ENCODE measurements around the gene NAPB. TPM values are rescaled to one million over a fixed set of nuclear protein-coding genes. Genes with fewer than 3 reads are reported as not detected.

NAPB gene
- total RNA-seq, 1 donor from 2014 or later, result 13.1 TPM

DNA sequence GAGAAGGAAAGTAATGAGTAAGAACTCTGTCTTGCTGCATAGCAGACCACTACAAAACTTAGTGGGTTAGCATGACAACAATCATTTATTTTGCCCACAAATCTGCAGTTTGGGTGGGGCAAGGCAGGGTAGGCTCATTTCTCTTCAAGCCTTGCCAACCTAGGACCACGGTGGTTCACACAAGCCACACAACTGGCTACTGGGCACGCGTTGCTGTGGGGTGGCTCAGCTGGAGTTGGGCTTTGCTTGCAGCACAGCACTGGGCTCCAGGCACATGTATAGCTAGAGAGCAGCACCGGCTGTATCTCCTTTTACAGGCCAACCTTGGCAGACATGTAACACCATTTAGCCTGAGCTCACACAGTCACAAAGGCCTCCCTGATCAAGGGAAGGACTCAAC, 75.3 kb downstream of the NAPB start:
- Mint-ChIP-seq H3K27ac (ENCODE audit: unreplicated experiment) (no peak overlapping the region), H3K9me3 (ENCODE audit: unreplicated experiment) (peaks cover 2% of the 10 kb centered on the region)
- FAIRE-seq, result no peak

DNA sequence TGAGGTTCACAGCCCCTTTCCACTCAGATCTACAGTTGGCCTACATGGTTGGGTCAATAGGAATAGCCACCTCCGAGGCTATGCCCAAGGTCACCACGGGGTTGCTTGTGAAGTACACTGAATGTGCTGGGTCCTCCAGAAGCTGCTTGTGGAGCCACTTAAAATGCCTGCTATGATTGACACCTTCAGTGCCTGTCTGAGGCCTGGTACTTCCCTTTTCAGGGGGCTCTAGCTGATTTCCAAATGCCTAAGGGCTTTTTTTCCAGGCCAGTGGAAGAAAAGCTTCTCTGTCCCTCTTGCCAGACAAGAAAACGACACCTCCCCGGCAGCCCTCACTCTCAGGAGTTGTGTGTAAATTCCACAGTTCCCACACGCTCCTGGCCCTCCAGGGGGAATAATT, 77.0 kb downstream of the NAPB start:
- no peaks in the 10 kb centered on the region for H3K9me3 ChIP-seq (ENCODE audit: insufficient read depth, low read depth, low read length)
- TF ChIP-seq EZH2 (IDR thresholded peaks at IDR 0.05; ENCODE audit: insufficient read depth, low read length), result no peak
- TF ChIP-seq, protein P1, sequence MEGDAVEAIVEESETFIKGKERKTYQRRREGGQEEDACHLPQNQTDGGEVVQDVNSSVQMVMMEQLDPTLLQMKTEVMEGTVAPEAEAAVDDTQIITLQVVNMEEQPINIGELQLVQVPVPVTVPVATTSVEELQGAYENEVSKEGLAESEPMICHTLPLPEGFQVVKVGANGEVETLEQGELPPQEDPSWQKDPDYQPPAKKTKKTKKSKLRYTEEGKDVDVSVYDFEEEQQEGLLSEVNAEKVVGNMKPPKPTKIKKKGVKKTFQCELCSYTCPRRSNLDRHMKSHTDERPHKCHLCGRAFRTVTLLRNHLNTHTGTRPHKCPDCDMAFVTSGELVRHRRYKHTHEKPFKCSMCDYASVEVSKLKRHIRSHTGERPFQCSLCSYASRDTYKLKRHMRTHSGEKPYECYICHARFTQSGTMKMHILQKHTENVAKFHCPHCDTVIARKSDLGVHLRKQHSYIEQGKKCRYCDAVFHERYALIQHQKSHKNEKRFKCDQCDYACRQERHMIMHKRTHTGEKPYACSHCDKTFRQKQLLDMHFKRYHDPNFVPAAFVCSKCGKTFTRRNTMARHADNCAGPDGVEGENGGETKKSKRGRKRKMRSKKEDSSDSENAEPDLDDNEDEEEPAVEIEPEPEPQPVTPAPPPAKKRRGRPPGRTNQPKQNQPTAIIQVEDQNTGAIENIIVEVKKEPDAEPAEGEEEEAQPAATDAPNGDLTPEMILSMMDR (IDR thresholded peaks at IDR 0.05; ENCODE audit: insufficient read depth, low read depth, low read length), result no peak
- H3K4me3 ChIP-seq (ENCODE audit: insufficient read depth, low read depth, low read length), result no peak overlapping the region
- H3K79me2 ChIP-seq (ENCODE audit: insufficient read depth, low read length), result no peaks in the 10 kb centered on the region
- no peaks in the 10 kb centered on the region for H3K27me3 ChIP-seq (ENCODE audit: insufficient read depth, low read length)
- H3K36me3 ChIP-seq (ENCODE audit: insufficient read depth, low read length), result no peaks in the 10 kb centered on the region
- Mint-ChIP-seq H3K27me3 (ENCODE audit: low read depth, unreplicated experiment) (no peaks in the 10 kb centered on the region), H3K4me3 (ENCODE audit: unreplicated experiment) (no peak overlapping the region), H3K27ac (ENCODE audit: unreplicated experiment) (no peak overlapping the region), H3K36me3 (ENCODE audit: low read depth, unreplicated experiment) (no peaks in the 10 kb centered on the region), H3K9me3 (ENCODE audit: unreplicated experiment) (peaks cover 2% of the 10 kb centered on the region), H3K4me1 (ENCODE audit: low read depth, unreplicated experiment) (peaks cover 14% of the 10 kb centered on the region)
- FAIRE-seq, result no peak
- no peak overlapping the region for H3K27ac ChIP-seq (ENCODE audit: low read depth, low read length)
- H4K20me1 ChIP-seq (ENCODE audit: insufficient read depth, low read length), result no peaks in the 10 kb centered on the region
- no peak overlapping the region for H3K4me2 ChIP-seq (ENCODE audit: low read length)
- peaks cover 2% of the 10 kb centered on the region for H3K4me1 ChIP-seq (ENCODE audit: insufficient read depth, low read length)
- no peak for DNase-seq (ENCODE audit: low read depth)
- no peak overlapping the region for H2AFZ ChIP-seq (ENCODE audit: low read depth, low read length)
- no peak overlapping the region for H3K9ac ChIP-seq (ENCODE audit: low read length)

More for the DNA sequence above, 75.3 kb downstream of the NAPB start:
- no peak for TF ChIP-seq EZH2 (IDR thresholded peaks at IDR 0.05; ENCODE audit: insufficient read depth, low read length)
- TF ChIP-seq, protein P1 (IDR thresholded peaks at IDR 0.05; ENCODE audit: insufficient read depth, low read depth, low read length), result no peak
- peaks cover 17% of the 10 kb centered on the region for H3K4me1 Mint-ChIP-seq (ENCODE audit: low read depth, unreplicated experiment)
- H3K36me3 ChIP-seq (ENCODE audit: insufficient read depth, low read length), result no peaks in the 10 kb centered on the region
- DNase-seq (ENCODE audit: low read depth), result no peak
- H3K4me1 ChIP-seq (ENCODE audit: insufficient read depth, low read length), result peaks cover 5% of the 10 kb centered on the region
- no peaks in the 10 kb centered on the region for H3K36me3 Mint-ChIP-seq (ENCODE audit: low read depth, unreplicated experiment)
- no peak overlapping the region for H3K4me3 ChIP-seq (ENCODE audit: insufficient read depth, low read depth, low read length)
- no peaks in the 10 kb centered on the region for H3K9me3 ChIP-seq (ENCODE audit: insufficient read depth, low read depth, low read length)
- H3K27me3 ChIP-seq (ENCODE audit: insufficient read depth, low read length), result no peaks in the 10 kb centered on the region
- H2AFZ ChIP-seq (ENCODE audit: low read depth, low read length), result no peak overlapping the region
- no peak overlapping the region for H3K9ac ChIP-seq (ENCODE audit: low read length)
- H3K4me3 Mint-ChIP-seq (ENCODE audit: unreplicated experiment), result no peak overlapping the region
- H3K4me2 ChIP-seq (ENCODE audit: low read length), result no peak overlapping the region
- H3K27ac ChIP-seq (ENCODE audit: low read depth, low read length), result no peak overlapping the region
- H3K27me3 Mint-ChIP-seq (ENCODE audit: low read depth, unreplicated experiment), result no peaks in the 10 kb centered on the region
- H4K20me1 ChIP-seq (ENCODE audit: insufficient read depth, low read length), result no peaks in the 10 kb centered on the region
- peaks cover 5% of the 10 kb centered on the region for H3K79me2 ChIP-seq (ENCODE audit: insufficient read depth, low read length)

DNA sequence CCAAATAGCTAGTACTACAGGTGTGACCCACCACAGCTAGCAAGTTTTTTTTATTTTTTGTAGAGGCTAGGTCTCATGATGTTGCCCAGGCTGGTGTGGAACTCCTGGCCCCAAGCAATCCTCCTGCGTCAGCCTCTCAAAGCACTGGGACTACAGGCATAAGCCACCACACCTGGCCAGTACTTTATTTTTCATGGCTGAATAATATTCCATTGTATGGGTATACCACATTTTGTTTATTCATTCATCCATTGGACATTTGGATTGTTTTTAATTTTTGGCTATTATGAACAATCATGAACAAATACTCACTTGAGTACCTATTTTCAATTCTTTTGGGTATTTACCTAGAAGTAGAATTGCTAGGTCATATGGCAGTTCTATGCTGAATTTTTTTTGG, 77.7 kb downstream of the NAPB start:
- Mint-ChIP-seq H3K27me3 (ENCODE audit: low read depth, unreplicated experiment) (no peaks in the 10 kb centered on the region), H3K4me3 (ENCODE audit: unreplicated experiment) (no peak overlapping the region), H3K9me3 (ENCODE audit: unreplicated experiment) (peaks cover 2% of the 10 kb centered on the region), H3K36me3 (ENCODE audit: low read depth, unreplicated experiment) (no peaks in the 10 kb centered on the region), H3K4me1 (ENCODE audit: low read depth, unreplicated experiment) (peaks cover 12% of the 10 kb centered on the region), H3K27ac (ENCODE audit: unreplicated experiment) (no peak overlapping the region)
- FAIRE-seq (no peak), DNase-seq (ENCODE audit: low read depth) (no peak)
- TF ChIP-seq, protein P1 (IDR thresholded peaks at IDR 0.05; ENCODE audit: insufficient read depth, low read depth, low read length), result no peak
- no peak for TF ChIP-seq EZH2 (IDR thresholded peaks at IDR 0.05; ENCODE audit: insufficient read depth, low read length)
- no peaks in the 10 kb centered on the region for H3K9me3 ChIP-seq (ENCODE audit: insufficient read depth, low read depth, low read length)
- no peaks in the 10 kb centered on the region for H3K4me1 ChIP-seq (ENCODE audit: insufficient read depth, low read length)
- H3K27me3 ChIP-seq (ENCODE audit: insufficient read depth, low read length), result no peaks in the 10 kb centered on the region
- no peaks in the 10 kb centered on the region for H3K36me3 ChIP-seq (ENCODE audit: insufficient read depth, low read length)
- no peaks in the 10 kb centered on the region for H4K20me1 ChIP-seq (ENCODE audit: insufficient read depth, low read length)
- H3K27ac ChIP-seq (ENCODE audit: low read depth, low read length), result no peak overlapping the region
- no peaks in the 10 kb centered on the region for H3K79me2 ChIP-seq (ENCODE audit: insufficient read depth, low read length)
- no peak overlapping the region for H3K9ac ChIP-seq (ENCODE audit: low read length)
- H3K4me2 ChIP-seq (ENCODE audit: low read length), result no peak overlapping the region
- no peak overlapping the region for H3K4me3 ChIP-seq (ENCODE audit: insufficient read depth, low read depth, low read length)
- H2AFZ ChIP-seq (ENCODE audit: low read depth, low read length), result no peak overlapping the region

Data from astrocyte (in vitro differentiated cells and primary cell).